Thyroid gland (tissue), 4 donors: ENCODE results near the gene RSPH1. TPM values are rescaled to one million over a fixed set of nuclear protein-coding genes. Genes with fewer than 3 reads are reported as not detected.

ENCODE experiments used
- DNase-seq, 2 donors: peaks; one replicate each; pipeline ENCODE4 v3.0.0-alpha.2; 2019
- H3K27ac ChIP-seq, 3 donors: fragments of 200-600 bp; sonication (generic); 1 replicate in 2 of 3; 2 replicates in 1 of 3; pipeline ENCODE4 v1.5.1; 2016 to 2019; ENCODE audit warnings: mild to moderate bottlenecking in 1 of 3, moderate library complexity in 1 of 3
- H3K27me3 ChIP-seq: fragments of 200-600 bp; sonication (generic); one replicate; pipeline ENCODE4 v1.5.1; 2019
- H3K36me3 ChIP-seq, 2 donors: fragments of 200-600 bp; sonication (generic); one replicate each; pipeline ENCODE4 v1.5.1; 2016 to 2019
- H3K4me1 ChIP-seq, 2 donors: fragments of 200-600 bp; sonication (generic); one replicate each; pipeline ENCODE4 v1.5.1; 2017 to 2019
- H3K4me3 ChIP-seq, 3 donors: fragments of 200-600 bp; sonication (generic); replicated peaks in 1 of 3; 1 replicate in 2 of 3; 2 replicates in 1 of 3; pipeline ENCODE4 v1.5.1; 2016; ENCODE audit warnings: mild to moderate bottlenecking in 1 of 3
- H3K9me3 ChIP-seq: fragments of 200-600 bp; sonication (generic); one replicate; pipeline ENCODE4 v1.5.1; 2017
- CTCF ChIP-seq, 6 experiments: fragments of 200-600 bp in 3 of 6; fragments of 450-650 bp in 3 of 6; sonication (generic) in 3 of 6; IDR thresholded peaks; one replicate each; pipeline ENCODE4 v1.5.1; 2016 to 2019; ENCODE audit warnings: antibody characterized with exemption in 6 of 6, mild to moderate bottlenecking in 2 of 6, inconsistent platforms in 1 of 6, moderate library complexity in 1 of 6
- POLR2A ChIP-seq, 2 donors: fragments of 450-650 bp; IDR thresholded peaks; one replicate each; pipeline ENCODE4 v1.6.1; 2017; ENCODE audit warnings: antibody characterized with exemption in 2 of 2, mild to moderate bottlenecking in 2 of 2, moderate library complexity in 1 of 2
- WGBS, 2 donors: methylation state at CpG; one replicate each; pipeline ENCODE4 v1.1.5; 2017; 5-methylcytosine and 5-hydroxymethylcytosine counted together
- intact Hi-C: fragments of 100-400 bp; cut with DNase I; formaldehyde crosslinking; loops from one replicate; pipeline ENCODE4 v1.15.1; 2023
- total RNA-seq, 4 donors: library from RNA; depleted of rRNA; stranded (reverse); fragments of >200 nt; gene quantifications; one replicate each; pipeline ENCODE4 v1.2.3, GENCODE V29; 2016

RSPH1 gene
- total RNA-seq, 4 donors from 2014 or later, result 2.7 to 3.7 (median 3.0) TPM

- H3K27ac ChIP-seq, result no peak overlapping the region
- no peak overlapping the region for H3K4me3 ChIP-seq
- H3K27me3 ChIP-seq, result no peaks in the 10 kb centered on the region
- DNase-seq, result no peak
- TF ChIP-seq CTCF (IDR thresholded peaks at IDR 0.05), result no peak
- no peak for TF ChIP-seq POLR2A (IDR thresholded peaks at IDR 0.05)
- no peaks in the 10 kb centered on the region for H3K4me1 ChIP-seq
- H3K9me3 ChIP-seq, result no peaks in the 10 kb centered on the region
- 86 to 89% methylated on average over 27 of the region's 34 CpGs for WGBS, 2 donors
- intact Hi-C loops, result no loop called here
- H3K36me3 ChIP-seq, result no peaks in the 10 kb centered on the region
Measured at GRCh38 chr21:42443876-42444744, 51.9 kb downstream of the RSPH1 start.

GRCh38 chr21:42443181-42443785 is 52.7 kb downstream of the RSPH1 start:
- WGBS, 2 donors, result 90 to 93% methylated on average over 15 of the region's 15 CpGs
- no peak overlapping the region for H3K4me3 ChIP-seq
- H3K27ac ChIP-seq, result no peak overlapping the region
- intact Hi-C loops, result no loop called here
- no peaks in the 10 kb centered on the region for H3K36me3 ChIP-seq
- H3K9me3 ChIP-seq, result no peaks in the 10 kb centered on the region
- no peaks in the 10 kb centered on the region for H3K4me1 ChIP-seq
- H3K27me3 ChIP-seq, result no peaks in the 10 kb centered on the region
- DNase-seq, result no peak
- no peak for TF ChIP-seq CTCF (IDR thresholded peaks at IDR 0.05)
- no peak for TF ChIP-seq POLR2A (IDR thresholded peaks at IDR 0.05)

GRCh38 chr21:42441963-42442362 is 54.1 kb downstream of the RSPH1 start:
- H3K27me3 ChIP-seq, result no peaks in the 10 kb centered on the region
- H3K27ac ChIP-seq, result no peak overlapping the region
- no peak overlapping the region for H3K4me3 ChIP-seq
- 88 to 90% methylated on average over 6 of the region's 6 CpGs for WGBS, 2 donors
- DNase-seq, result no peak
- H3K9me3 ChIP-seq, result no peaks in the 10 kb centered on the region
- TF ChIP-seq POLR2A (IDR thresholded peaks at IDR 0.05) (no peak), CTCF (IDR thresholded peaks at IDR 0.05) (no peak)
- no peaks in the 10 kb centered on the region for H3K36me3 ChIP-seq
- no peaks in the 10 kb centered on the region for H3K4me1 ChIP-seq
- intact Hi-C loops, result no loop called here

- no peak for TF ChIP-seq POLR2A (IDR thresholded peaks at IDR 0.05)
- no peaks in the 10 kb centered on the region for H3K4me1 ChIP-seq
- 82 to 86% methylated on average over 12 of the region's 12 CpGs for WGBS, 2 donors
- no peak overlapping the region for H3K27ac ChIP-seq
- no peaks in the 10 kb centered on the region for H3K27me3 ChIP-seq
- no peak overlapping the region for H3K4me3 ChIP-seq
- H3K36me3 ChIP-seq, result no peaks in the 10 kb centered on the region
- intact Hi-C loops, result no loop called here
- H3K9me3 ChIP-seq, result no peaks in the 10 kb centered on the region
- DNase-seq, result no peak
Measured at GRCh38 chr21:42440187-42440792, 55.7 kb downstream of the RSPH1 start.

GRCh38 chr21:42439284-42440186 is 56.5 kb downstream of the RSPH1 start:
- Histone ChIP-seq H3K4me1 (no peaks in the 10 kb centered on the region), H3K4me3 (no peak overlapping the region), H3K36me3 (no peaks in the 10 kb centered on the region), H3K27me3 (no peaks in the 10 kb centered on the region), H3K9me3 (no peaks in the 10 kb centered on the region), H3K27ac (no peak overlapping the region)
- WGBS, 2 donors, result 75 to 84% methylated on average over 17 of the region's 17 CpGs
- no peak for DNase-seq
- no peak for TF ChIP-seq CTCF (IDR thresholded peaks at IDR 0.05)
- no peak for TF ChIP-seq POLR2A (IDR thresholded peaks at IDR 0.05)
- intact Hi-C loops, result no loop called here
